Islet of Langerhans (tissue), 1 donor: ENCODE results near the gene GRIP1.
"Not testable (repeated sequence)": the region's sequence is repeated elsewhere in the genome, so short reads cannot be mapped to it uniquely, and the experiment has no call there.

Experiments used
- FAIRE-seq: peaks from one replicate; lab custom pipeline; 2011; peaks lifted over from hg19 to GRCh38; lab: Jason Lieb, UNC

Gene GRIP1

DNA sequence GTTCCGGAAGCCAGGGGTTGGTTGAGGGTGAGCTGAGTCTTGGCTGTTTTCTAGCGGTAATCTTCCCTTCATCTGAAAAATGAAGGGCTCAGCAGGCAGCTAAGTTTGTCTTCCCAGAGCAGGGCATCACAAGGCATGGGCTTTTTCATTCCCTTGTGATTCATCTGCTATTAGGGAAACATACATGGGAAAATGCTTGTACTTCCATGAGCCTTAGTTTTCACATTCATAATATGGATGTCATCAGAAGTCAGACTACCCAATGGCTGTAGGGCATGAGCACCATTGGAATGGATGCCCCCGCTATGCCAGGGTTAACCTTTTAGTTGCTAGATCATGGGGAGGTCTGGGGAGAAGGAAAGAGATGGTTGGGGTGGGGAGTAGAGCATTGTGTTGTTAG is 357.9 kb downstream of the GRIP1 start:
- no peak for FAIRE-seq

DNA sequence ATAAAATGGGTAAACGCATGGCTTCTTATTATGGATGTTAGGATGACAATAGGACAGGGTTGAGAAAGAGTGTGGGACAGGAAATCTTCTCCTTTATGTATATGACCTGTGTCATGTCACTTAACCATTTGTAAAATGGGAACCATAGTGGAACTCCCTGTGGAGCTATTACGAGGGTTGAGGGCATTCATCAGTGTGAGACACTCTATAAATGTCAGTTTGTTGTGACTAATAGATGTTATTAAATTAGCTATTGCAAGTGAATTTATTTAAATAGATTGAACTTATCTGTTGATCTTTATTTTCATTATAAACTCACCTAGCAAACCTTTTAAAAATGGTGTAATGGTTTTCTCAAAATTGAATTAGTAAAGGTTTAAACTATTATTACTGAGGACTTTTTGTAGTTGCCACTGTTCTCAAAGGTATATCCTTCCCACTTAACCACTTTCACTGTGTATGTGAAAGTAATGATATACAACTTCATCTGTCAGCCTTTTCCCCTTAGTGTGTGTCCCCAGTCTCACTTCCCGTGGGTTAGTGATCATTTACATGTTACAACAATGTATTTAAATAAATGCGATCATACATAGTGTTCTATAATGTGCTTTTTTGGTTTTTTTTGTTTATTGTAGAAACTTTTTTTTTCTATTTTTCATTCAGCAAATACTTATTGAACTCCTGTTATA is 359.5 kb downstream of the GRIP1 start:
- FAIRE-seq, result no peak

DNA sequence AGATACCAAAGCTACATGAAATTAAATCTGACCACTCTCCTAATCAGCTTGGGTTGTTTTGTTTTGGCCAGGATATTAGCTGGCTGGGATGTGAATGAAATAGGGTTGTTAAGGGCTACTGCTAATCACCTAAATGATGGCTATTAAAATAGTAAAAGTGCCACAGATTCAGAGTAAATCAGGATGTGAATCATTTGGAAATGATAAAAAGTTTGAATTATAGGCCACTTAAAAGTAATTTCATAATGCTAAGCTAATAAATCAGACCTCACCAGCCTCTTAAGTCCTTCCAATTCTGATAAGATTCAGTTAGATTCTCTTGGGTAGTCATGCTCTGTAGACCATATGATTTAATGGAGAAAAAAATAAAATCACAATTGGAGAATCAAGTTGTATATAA is 364.6 kb downstream of the GRIP1 start:
- no peak for FAIRE-seq

DNA sequence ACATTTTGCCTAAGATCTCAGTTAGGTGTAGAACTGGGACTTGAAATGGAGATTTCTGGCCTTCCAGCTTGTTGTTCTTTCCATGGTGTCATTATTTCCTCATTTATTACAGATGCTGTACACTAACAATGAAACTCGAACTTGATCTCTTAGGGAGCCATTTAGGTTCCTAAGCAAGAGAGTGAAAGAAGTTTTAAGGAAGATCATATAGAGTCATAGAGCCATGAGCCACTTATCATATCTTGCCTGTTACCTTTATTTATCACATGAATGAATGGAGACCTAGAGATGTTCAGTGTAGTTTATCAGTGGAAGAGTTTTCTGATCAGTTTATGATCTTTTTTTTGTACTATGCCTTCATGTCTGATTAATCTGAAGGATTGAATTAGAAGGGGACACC is 366.7 kb downstream of the GRIP1 start:
- FAIRE-seq, result no peak

DNA sequence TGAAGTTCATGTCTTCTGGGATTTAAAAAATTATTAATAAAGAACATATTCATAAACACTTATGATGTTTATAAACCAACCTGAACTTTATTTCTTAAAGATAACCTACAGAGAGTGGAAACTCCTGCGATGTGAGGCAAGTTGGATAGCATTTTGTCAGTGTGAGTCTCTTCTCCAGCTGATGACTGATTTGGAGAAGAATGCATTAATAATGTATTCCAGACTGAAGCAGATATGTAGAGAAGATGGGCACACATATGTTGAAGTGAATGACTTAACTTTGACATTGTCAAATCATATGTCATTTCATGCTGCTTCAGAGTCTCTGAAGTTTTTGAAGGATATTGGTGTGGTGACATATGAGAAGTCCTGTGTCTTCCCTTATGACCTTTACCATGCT is 369.3 kb downstream of the GRIP1 start:
- no peak for FAIRE-seq

DNA sequence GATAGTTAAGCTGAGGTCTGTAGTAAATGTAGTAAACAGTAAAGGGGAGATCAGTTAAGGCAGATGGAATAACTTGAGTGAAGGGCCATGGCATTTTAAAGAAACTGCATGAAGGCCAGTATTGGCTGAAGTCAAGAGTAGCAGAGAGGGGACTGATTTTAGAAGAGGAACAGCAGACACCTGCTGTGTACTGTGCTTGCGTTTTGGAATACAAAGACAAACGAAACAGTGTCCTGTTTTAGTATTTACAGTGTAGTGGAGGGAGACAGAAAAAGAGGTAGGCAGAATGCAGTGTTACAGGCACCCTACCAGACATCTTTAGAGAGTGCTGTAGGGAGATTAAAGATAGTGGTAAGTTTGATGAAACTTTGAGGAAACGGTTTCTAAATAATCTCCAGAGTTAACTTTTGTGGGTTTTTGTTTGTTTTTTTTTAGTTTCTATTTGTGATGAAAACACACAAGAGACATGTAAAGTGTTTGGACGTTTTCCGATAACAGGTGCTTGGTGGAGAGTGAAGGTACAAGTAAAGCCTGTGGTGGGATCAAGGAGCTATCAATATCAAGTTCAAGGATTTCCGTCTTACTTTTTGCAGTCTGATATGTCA is 374.5 kb downstream of the GRIP1 start:
- FAIRE-seq, result no peak

DNA sequence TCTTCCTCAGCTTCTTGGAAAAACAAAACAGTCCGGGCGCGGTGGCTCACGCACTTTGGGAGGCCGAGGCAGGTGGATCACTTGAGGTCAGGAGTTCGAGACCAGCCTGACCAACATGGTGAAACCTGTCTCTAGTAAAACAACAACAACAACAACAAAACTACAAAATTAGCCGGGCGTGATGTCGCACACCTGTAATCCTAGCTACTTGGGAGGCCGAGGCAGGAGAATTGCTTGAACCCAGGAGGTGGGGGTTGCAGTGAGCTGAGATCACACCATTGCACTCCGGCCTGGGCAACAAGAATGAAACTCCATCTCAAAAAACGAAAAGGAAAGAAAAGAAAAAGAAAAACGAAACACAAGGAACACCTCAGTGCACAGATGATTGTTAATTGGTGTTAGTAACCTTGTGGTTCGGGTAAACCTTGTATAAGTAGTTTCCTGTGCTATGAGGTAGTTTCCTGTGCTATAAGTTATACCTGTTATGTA is 375.5 kb downstream of the GRIP1 start:
- FAIRE-seq, result not testable (repeated sequence)

DNA sequence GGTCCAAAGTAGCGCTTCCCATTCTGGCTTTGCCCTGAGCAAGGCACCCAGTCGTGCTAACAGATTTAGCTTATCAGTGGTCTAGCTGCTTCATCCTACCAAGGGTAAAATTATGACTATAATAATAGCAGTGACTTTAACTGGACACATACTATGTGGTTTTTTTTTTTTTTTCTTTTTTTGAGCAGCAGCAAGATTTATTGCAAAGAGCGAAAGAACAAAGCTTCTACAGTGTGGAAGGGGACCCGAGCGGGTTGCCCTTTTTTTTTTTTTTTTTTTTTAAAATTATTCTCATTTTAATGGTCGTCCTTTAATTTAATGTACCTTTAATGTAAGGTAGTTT is 376.1 kb downstream of the GRIP1 start:
- FAIRE-seq, result no peak

DNA sequence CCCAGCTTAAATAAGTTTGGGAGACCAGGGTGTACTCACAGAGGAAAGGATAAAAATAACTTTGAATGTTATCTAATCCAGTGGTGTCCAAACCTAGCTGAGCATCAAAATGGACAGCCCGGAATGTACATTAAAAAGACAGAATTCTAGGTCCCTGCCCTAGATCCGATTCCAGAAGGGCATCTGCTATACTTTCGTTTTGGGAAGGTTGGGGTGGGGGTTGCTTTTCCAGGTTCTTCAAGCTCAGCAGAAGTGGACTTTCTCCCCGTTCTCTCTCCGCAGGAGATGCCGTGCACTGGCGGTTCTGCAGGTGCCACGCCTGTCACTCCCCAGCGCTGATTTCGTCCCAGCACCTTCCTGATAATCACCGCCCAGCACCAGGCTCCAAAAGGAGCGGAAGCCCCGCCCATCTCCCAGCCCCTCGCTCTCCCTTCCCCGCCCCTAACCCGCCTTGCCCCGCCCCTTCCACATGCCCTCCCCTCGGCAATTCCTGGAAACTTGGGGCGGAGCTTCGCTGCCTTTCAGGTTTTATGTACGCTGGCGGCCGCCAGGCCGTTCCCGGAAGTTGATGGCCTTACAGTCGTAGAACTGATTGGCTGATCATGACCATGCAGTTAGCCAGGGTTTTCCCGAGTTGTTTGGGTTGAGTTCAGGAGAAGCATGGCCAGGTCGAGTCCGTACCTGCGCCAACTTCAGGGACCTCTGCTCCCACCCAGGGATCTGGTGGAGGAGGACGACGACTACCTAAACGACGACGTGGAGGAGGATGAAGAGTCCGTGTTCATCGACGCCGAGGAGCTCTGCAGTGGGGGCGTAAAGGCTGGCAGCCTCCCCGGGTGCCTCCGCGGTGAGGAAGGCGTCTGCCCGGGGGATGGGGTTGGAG is 376.7 kb downstream of the GRIP1 start, which contains the start of gene HELB:
Gene HELB (plus strand): TSS at position 550 of the 883 bp plus-strand sequence. CDS start 111 bp downstream, at position 661.
- FAIRE-seq, result peak; percentile 56

DNA sequence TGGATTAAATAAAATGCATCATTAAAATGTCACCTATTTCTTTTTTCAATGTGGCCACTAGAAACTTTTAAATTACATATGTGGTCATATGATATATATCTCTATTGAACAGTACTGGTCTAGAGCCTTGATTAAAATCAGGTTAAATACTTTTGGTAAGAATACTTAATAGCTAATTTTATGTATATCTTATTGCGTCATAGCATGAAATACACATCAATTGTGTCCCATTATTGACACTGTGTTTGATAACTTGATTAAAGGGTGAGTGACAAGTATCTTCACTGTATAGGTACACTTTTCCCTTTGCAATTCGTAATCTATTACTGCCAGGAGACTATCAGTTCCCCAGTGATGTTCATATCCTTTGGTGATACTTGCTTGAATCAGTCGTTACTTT is 381.0 kb downstream of the GRIP1 start:
- no peak for FAIRE-seq
